K562 (cell line): ENCODE measurements around the gene CUL1. TPM values are rescaled to one million over a fixed set of nuclear protein-coding genes. Genes with fewer than 3 reads are reported as not detected.

Experiments
- ATAC-seq: fragments of 200-7000 bp; cut with Tn5 transposase; 3 replicates; pipeline ENCODE4 v1.9.1; 2020; ENCODE audit warnings: moderate library complexity
- BruUV-seq: library from RNA; stranded (reverse); fragments of 400-500 nt; replicated peaks from 2 replicates; lab custom pipeline; 2021; lab: Mats Ljungman, UMichigan
- CTCF ChIA-PET: fragments of 300-600 bp; formaldehyde crosslinking; extraction: SDS; loops from one replicate; lab custom pipeline; 2021; ENCODE audit warnings: low intra/inter-chr PET ratio; lab: Yijun Ruan, JAX
- POLR2A ChIA-PET: fragments of 300-600, 350-650 bp; sonication (Branson Sonifier 250); formaldehyde crosslinking; extraction: SDS; loops from one replicate; lab custom pipeline; 2021; ENCODE audit warnings: antibody characterized with exemption, inconsistent platforms; lab: Yijun Ruan, JAX
- DNase-seq, 4 experiments: peaks; one replicate each; pipeline versions ENCODE4 v3.0.0 to v3.0.0-alpha.2; 2011 to 2018; ENCODE audit warnings: low spot score in 3 of 4, mixed read lengths in 3 of 4; ENCODE audit errors: extremely low read depth in 1 of 4
- FAIRE-seq: peaks from 2 replicates; lab custom pipeline; 2011; peaks lifted over from hg19 to GRCh38; lab: Jason Lieb, UNC
- H2AFZ ChIP-seq: 2 replicates; pipeline ENCODE4 v1.6.0; 2011; ENCODE audit warnings: low read depth, low read length, control low read depth, inconsistent platforms
- H3K27ac ChIP-seq: fragments of 200-600 bp; 3 replicates; pipeline ENCODE4 v1.8.0; 2011; ENCODE audit warnings: low read depth, mild to moderate bottlenecking, control low read depth, inconsistent platforms, low read length, moderate library complexity, mixed read lengths; ENCODE audit errors: extremely low read depth
- H3K27me3 ChIP-seq, 2 experiments: fragments of 300-600 bp in 1 of 2; 2 replicates in 1 of 2; 3 replicates in 1 of 2; pipeline versions ENCODE4 v1.6.0 to v1.8.0; 2011; ENCODE audit warnings: inconsistent platforms in 2 of 2, low read length in 2 of 2, mild to moderate bottlenecking in 1 of 2, mixed read lengths in 1 of 2, moderate library complexity in 1 of 2; ENCODE audit not compliant: control insufficient read depth in 2 of 2, insufficient read depth in 2 of 2
- H3K36me3 ChIP-seq: fragments of 300-600 bp; 3 replicates; pipeline ENCODE4 v1.8.0; 2011; ENCODE audit warnings: mild to moderate bottlenecking, low read length, inconsistent platforms; ENCODE audit not compliant: control insufficient read depth, insufficient read depth
- H3K4me1 ChIP-seq, 2 experiments: fragments of 200-600 bp in 1 of 2; replicated peaks in 1 of 2; 2 replicates in 1 of 2; 3 replicates in 1 of 2; pipeline versions ENCODE4 v1.5.1 to v1.8.0; 2011; ENCODE audit warnings: inconsistent platforms in 2 of 2, low read length in 2 of 2, mild to moderate bottlenecking in 1 of 2, mixed read lengths in 1 of 2, moderate library complexity in 1 of 2; ENCODE audit not compliant: control insufficient read depth in 2 of 2, insufficient read depth in 2 of 2
- H3K4me2 ChIP-seq: 2 replicates; pipeline ENCODE4 v1.6.1; 2011; ENCODE audit warnings: low read length, control low read depth, inconsistent platforms, mixed read lengths; ENCODE audit not compliant: insufficient read depth
- H3K4me3 ChIP-seq: fragments of 200-600 bp; sonication (generic), shearing (Covaris generic); 2 replicates; pipeline ENCODE4 v1.5.1; 2016; ENCODE audit warnings: control low read depth, inconsistent platforms
- H3K79me2 ChIP-seq: fragments of 200-600 bp; 3 replicates; pipeline ENCODE4 v1.8.0; 2011; ENCODE audit warnings: low read length, inconsistent platforms; ENCODE audit not compliant: control insufficient read depth, insufficient read depth
- H3K9ac ChIP-seq, 2 experiments: 2 replicates each; pipeline versions ENCODE4 v1.6.0 to v1.6.1; 2011; ENCODE audit warnings: low read depth in 2 of 2, low read length in 2 of 2, control low read depth in 1 of 2, inconsistent platforms in 1 of 2, mild to moderate bottlenecking in 1 of 2, mixed read lengths in 1 of 2; ENCODE audit not compliant: insufficient read depth in 1 of 2
- H3K9me1 ChIP-seq: one replicate; pipeline ENCODE4 v1.6.0; 2011; ENCODE audit warnings: inconsistent platforms, mild to moderate bottlenecking, low read length, moderate library complexity; ENCODE audit not compliant: control insufficient read depth, insufficient read depth
- H3K9me3 ChIP-seq: replicated peaks from 2 replicates; pipeline ENCODE4 v1.5.1; 2011; ENCODE audit warnings: low read depth, low read length, inconsistent platforms; ENCODE audit not compliant: control insufficient read depth, insufficient read depth
- H4K20me1 ChIP-seq: replicated peaks from 2 replicates; pipeline ENCODE4 v1.6.1; 2011; ENCODE audit warnings: low read length, inconsistent platforms, mixed read lengths; ENCODE audit not compliant: control insufficient read depth, insufficient read depth
- KLF13 ChIP-seq: fragments of 450-650 bp; IDR thresholded peaks from 2 replicates; pipeline ENCODE4 v1.6.1; 2016; ENCODE audit warnings: missing genetic modification characterization, low read depth, mild to moderate bottlenecking, missing compliant biosample characterization, moderate library complexity, borderline replicate concordance
- PTRF ChIP-seq: fragments of 450-650 bp; IDR thresholded peaks from 2 replicates; pipeline ENCODE4 v1.6.1; 2016; ENCODE audit warnings: mild to moderate bottlenecking, missing genetic modification characterization, missing compliant biosample characterization
- RBM34 ChIP-seq: fragments of 200-400 bp; formaldehyde crosslinking; IDR thresholded peaks from 2 replicates; pipeline ENCODE4 v1.6.1; 2018; ENCODE audit warnings: low read length, borderline replicate concordance; ENCODE audit not compliant: insufficient read depth
- SIN3B ChIP-seq: fragments of 450-650 bp; IDR thresholded peaks from 2 replicates; pipeline ENCODE4 v1.6.1; 2017; ENCODE audit warnings: low read depth, mild to moderate bottlenecking, moderate library complexity
- SOX6 ChIP-seq: fragments of 450-650 bp; IDR thresholded peaks from 2 replicates; pipeline ENCODE4 v1.6.1; 2014; ENCODE audit warnings: mild to moderate bottlenecking
- TEAD4 ChIP-seq, 2 experiments: sonication (generic) in 1 of 2; formaldehyde crosslinking in 1 of 2; IDR thresholded peaks; 2 replicates each; pipeline versions ENCODE4 v1.6.1 to v1.8.0; 2012 to 2022; ENCODE audit warnings: borderline replicate concordance in 1 of 2, inconsistent platforms in 1 of 2, low read length in 1 of 2, mild to moderate bottlenecking in 1 of 2, missing genetic modification reagents in 1 of 2
- ZNF133 ChIP-seq: fragments of 250-450 bp; sonication (Bioruptor Pico); IDR thresholded peaks from 2 replicates; pipeline ENCODE4 v1.4.0; 2020; ENCODE audit warnings: mild to moderate bottlenecking
- ZNF780A ChIP-seq: fragments of 250-450 bp; sonication (Bioruptor Pico); IDR thresholded peaks from 2 replicates; pipeline ENCODE4 v1.5.0; 2021; ENCODE audit warnings: mild to moderate bottlenecking
- WGBS: fragments of 100-300 bp; shearing (Covaris generic); methylation state at CpG from one replicate; pipeline ENCODE4 v1.1.6; 2016; ENCODE audit warnings: low coverage, mixed read lengths; ENCODE audit not compliant: insufficient coverage; ENCODE audit errors: missing lambda C conversion rate; 5-methylcytosine and 5-hydroxymethylcytosine counted together
- in situ Hi-C: fragments of 300-500 bp; cut with MboI; formaldehyde crosslinking; loops from 4 replicates; pipeline ENCODE4 v1.15.0; 2018; ENCODE audit warnings: inconsistent platforms, mixed read lengths
- intact Hi-C: fragments of 100-400 bp; cut with micrococcal nuclease; formaldehyde crosslinking; loops from 2 replicates; pipeline ENCODE4 v1.14.2; 2022
- polyA plus RNA-seq, 8 experiments: library from polyadenylated mRNA; depleted of rRNA in 4 of 8; stranded (reverse) in 5 of 8; unstranded in 3 of 8; fragments of >200 nt; fragmentation: Nextera tagmentation in 2 of 8; fragmentation: Illumina TruSeq in 1 of 8; extraction: Ambion mirVana in 2 of 8; extraction: Trizol in 1 of 8; gene quantifications; 2 replicates each; pipeline versions ENCODE4 v1.2.1 to v1.2.3, GENCODE V29; 2011 to 2014; ENCODE audit warnings: inconsistent platforms in 1 of 8, missing spikeins in 1 of 8
- total RNA-seq, 7 experiments: library from RNA; depleted of rRNA in 6 of 7; stranded (reverse); fragments of >200 nt in 6 of 7; fragmentation: Illumina TruSeq in 2 of 7; extraction: Trizol in 2 of 7; gene quantifications; 2 replicates each; pipeline versions ENCODE4 v1.2.1 to v1.2.3, GENCODE V29; 2011 to 2021; ENCODE audit warnings: low replicate concordance in 1 of 7
- TF ChIP-seq, protein P1 (sequence below): fragments of 250-450 bp; sonication (Bioruptor Pico); IDR thresholded peaks from 2 replicates; pipeline ENCODE4 v1.4.0; 2020; ENCODE audit warnings: mild to moderate bottlenecking, moderate library complexity, borderline replicate concordance

The CUL1 gene
- total and polyA plus RNA-seq, 9 of the 15 experiments (the other 6 are each of a cell fraction or from before 2014, with no cell fraction given): 31.5 to 107 (median 96.5) TPM

DNA sequence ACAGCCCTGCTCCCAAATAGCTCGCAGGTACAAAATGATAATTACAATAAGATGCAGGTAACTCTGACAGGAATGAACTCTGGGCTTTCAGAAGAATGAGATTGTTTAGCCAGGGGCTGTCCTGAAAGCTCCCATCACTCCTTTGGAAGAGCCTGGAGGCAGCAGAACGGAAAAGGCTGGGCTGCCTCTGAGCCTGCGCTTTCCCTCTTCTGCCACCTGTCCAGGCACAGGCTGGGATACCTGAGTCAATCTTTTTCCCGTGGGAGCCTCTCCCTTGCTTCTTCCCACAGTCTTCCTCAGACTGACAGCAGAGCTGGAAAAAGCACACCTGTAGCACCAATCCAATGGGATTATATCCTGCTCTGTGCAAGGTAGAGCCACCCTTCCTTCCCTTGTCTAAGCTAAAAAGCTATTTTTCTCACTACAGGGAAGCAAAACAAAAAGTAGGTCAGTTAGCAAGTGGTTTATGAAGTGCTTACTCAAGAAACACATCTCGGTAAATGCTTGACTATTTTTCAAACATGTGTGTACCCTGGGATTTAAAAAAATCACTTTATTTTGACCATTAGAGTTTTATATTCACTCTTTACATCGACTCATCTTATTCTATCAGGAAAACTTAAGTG lies 12.3 kb upstream of the CUL1 start (continued):
- TF ChIP-seq, protein P1, sequence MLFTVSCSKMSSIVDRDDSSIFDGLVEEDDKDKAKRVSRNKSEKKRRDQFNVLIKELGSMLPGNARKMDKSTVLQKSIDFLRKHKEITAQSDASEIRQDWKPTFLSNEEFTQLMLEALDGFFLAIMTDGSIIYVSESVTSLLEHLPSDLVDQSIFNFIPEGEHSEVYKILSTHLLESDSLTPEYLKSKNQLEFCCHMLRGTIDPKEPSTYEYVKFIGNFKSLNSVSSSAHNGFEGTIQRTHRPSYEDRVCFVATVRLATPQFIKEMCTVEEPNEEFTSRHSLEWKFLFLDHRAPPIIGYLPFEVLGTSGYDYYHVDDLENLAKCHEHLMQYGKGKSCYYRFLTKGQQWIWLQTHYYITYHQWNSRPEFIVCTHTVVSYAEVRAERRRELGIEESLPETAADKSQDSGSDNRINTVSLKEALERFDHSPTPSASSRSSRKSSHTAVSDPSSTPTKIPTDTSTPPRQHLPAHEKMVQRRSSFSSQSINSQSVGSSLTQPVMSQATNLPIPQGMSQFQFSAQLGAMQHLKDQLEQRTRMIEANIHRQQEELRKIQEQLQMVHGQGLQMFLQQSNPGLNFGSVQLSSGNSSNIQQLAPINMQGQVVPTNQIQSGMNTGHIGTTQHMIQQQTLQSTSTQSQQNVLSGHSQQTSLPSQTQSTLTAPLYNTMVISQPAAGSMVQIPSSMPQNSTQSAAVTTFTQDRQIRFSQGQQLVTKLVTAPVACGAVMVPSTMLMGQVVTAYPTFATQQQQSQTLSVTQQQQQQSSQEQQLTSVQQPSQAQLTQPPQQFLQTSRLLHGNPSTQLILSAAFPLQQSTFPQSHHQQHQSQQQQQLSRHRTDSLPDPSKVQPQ: no peak
- TF ChIP-seq PTRF (no peak), ZNF133 (CRISPR knock-in tag) (no peak), RBM34 (no peak), KLF13 (no peak)

DNA sequence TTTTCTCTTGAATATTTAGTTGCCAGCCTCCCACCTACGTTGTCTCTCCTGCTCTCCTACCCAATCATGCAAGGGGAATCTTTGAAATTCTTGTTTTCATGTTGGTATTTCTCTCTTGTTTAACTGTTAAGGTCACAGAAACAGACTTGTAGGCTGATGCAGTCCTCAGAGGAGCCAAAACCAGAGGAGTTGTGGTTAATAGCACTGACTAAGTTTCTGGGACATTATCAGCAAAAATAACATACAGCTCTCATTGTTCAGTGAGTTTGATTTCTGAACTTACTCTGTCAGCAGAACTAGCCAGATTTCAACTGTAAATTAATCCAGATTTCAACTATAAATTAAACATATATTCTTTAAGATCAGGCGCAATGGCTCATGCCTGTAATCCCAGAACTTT lies 11.1 kb upstream of the CUL1 start:
- no peak for DNase-seq
- Histone ChIP-seq H3K79me2 (no peaks in the 10 kb centered on the region), H3K4me3 (no peak overlapping the region), H3K9me3 (no peaks in the 10 kb centered on the region), H3K27me3 (peaks cover 22 to 23% of the 10 kb centered on the region in 2 experiments; a peak in 4 of 5 replicates), H3K4me1 (peaks cover 0 to 4% of the 10 kb centered on the region in 2 experiments; a peak in 1 of 5 replicates), H3K9me1 (no peaks in the 10 kb centered on the region), H3K27ac (no peak overlapping the region), H3K9ac (no peak overlapping the region), H4K20me1 (no peaks in the 10 kb centered on the region), H2AFZ (no peak overlapping the region), H3K4me2 (no peak overlapping the region)
- ATAC-seq: no peak
- ChIA-PET POLR2A (interaction anchor here (2.6 kb wide), 1 partner anchor 9 kb away, joined by 10 read pairs; no protein-coding TSS in a partner anchor), CTCF (no interaction called here)
- intact Hi-C loops: no loop called here
- FAIRE-seq: no peak
- no TSS peak for BruUV-seq
- WGBS: 12% methylated on average over 2 of the region's 2 CpGs
- in situ Hi-C loops: no loop called here
- TF ChIP-seq SIN3B (no peak), SOX6 (no peak), TEAD4 (IDR thresholded peaks at IDR 0.05; ENCODE audit: low read length) (no peak), TEAD4 (CRISPR knock-in tag; IDR thresholded peaks at IDR 0.05; ENCODE audit: borderline replicate concordance) (no peak), ZNF780A (no peak)
- TF ChIP-seq, all 486 proteins: peak for 0
- no peaks in the 10 kb centered on the region for H3K36me3 ChIP-seq
